Prostate gland (tissue), 2 donors: Measurements from ENCODE around the gene OGDH. TPM values are rescaled to one million over a fixed set of nuclear protein-coding genes. Genes with fewer than 3 reads are reported as not detected.

Experiments used
- DNase-seq: peaks from one replicate; pipeline ENCODE4 v3.0.0-alpha.2; 2019; ENCODE audit warnings: low spot score
- H3K27ac ChIP-seq, 2 donors: fragments of 200-600 bp; sonication (generic); 2 replicates each; pipeline ENCODE4 v1.5.1; 2017 to 2019
- H3K27me3 ChIP-seq: fragments of 200-600 bp; sonication (generic); replicated peaks from 2 replicates; pipeline ENCODE4 v1.5.1; 2019; ENCODE audit not compliant: insufficient read depth
- H3K36me3 ChIP-seq, 2 donors: fragments of 200-600 bp; sonication (generic); 1 replicate in 1 of 2; 2 replicates in 1 of 2; pipeline versions ENCODE4 v1.5.1 to v1.8.1; 2017 to 2019
- H3K4me1 ChIP-seq: fragments of 200-600 bp; sonication (generic); replicated peaks from 2 replicates; pipeline ENCODE4 v1.5.1; 2019
- H3K4me3 ChIP-seq, 2 donors: fragments of 200-600 bp; sonication (generic); 2 replicates each; pipeline ENCODE4 v1.5.1; 2017 to 2019
- H3K9me3 ChIP-seq: fragments of 200-600 bp; sonication (generic); 2 replicates; pipeline ENCODE4 v1.5.1; 2017
- CTCF ChIP-seq, 4 experiments: fragments of 200-600 bp in 2 of 4; fragments of 450-650 bp in 2 of 4; sonication (generic) in 2 of 4; IDR thresholded peaks; 1 replicate in 3 of 4; 2 replicates in 1 of 4; pipeline ENCODE4 v1.5.1; 2016 to 2019; ENCODE audit warnings: antibody characterized with exemption in 4 of 4, mild to moderate bottlenecking in 2 of 4, moderate library complexity in 2 of 4
- POLR2A ChIP-seq: fragments of 450-650 bp; IDR thresholded peaks from one replicate; pipeline ENCODE4 v1.6.1; 2016; ENCODE audit warnings: antibody characterized with exemption, mild to moderate bottlenecking
- POLR2AphosphoS5 ChIP-seq: sonication (generic); formaldehyde crosslinking; IDR thresholded peaks from one replicate; pipeline ENCODE4 v1.6.1; 2017; ENCODE audit warnings: antibody characterized with exemption
- WGBS: methylation state at CpG from one replicate; pipeline ENCODE4 v1.1.5; 2018; 5-methylcytosine and 5-hydroxymethylcytosine counted together
- intact Hi-C: fragments of 100-400 bp; cut with DNase I; formaldehyde crosslinking; loops from one replicate; pipeline ENCODE4 v1.14.2; 2022
- total RNA-seq, 2 donors: library from RNA; depleted of rRNA; stranded (reverse); fragments of >200 nt; gene quantifications; one replicate each; pipeline ENCODE4 v1.1.0, GENCODE V29; 2016

The OGDH gene
- total RNA-seq, 2 donors from 2014 or later: 70.4 to 96.9 TPM

GRCh38 chr7:44576228-44576627, 30.2 kb upstream of the OGDH start:
- Histone ChIP-seq H3K27me3 (no peaks in the 10 kb centered on the region), H3K27ac (no peak overlapping the region), H3K36me3 (peaks cover 3 to 14% of the 10 kb centered on the region in 2 donors), H3K4me1 (peaks cover 4% of the 10 kb centered on the region), H3K4me3 (no peak overlapping the region), H3K9me3 (no peaks in the 10 kb centered on the region)
- intact Hi-C loops: no loop called here
- 73% methylated on average over 2 of the region's 2 CpGs for WGBS
- DNase-seq: no peak
- TF ChIP-seq POLR2AphosphoS5 (no peak), POLR2A (no peak), CTCF (IDR thresholded peaks at IDR 0.05) (no peak)

GRCh38 chr7:44580945-44581878, 25.2 kb upstream of the OGDH start:
- TF ChIP-seq POLR2A (no peak), CTCF (IDR thresholded peaks at IDR 0.05) (no peak), POLR2AphosphoS5 (no peak)
- Histone ChIP-seq H3K36me3 (peaks cover 0 to 3% of the 10 kb centered on the region in 2 donors), H3K4me1 (peaks cover 4% of the 10 kb centered on the region), H3K27ac (peak overlapping the region; percentile 92 to 95), H3K4me3 (peak overlapping the region; percentile 73 to 77), H3K27me3 (no peaks in the 10 kb centered on the region), H3K9me3 (no peaks in the 10 kb centered on the region)
- no peak for DNase-seq
- intact Hi-C loops: loop anchor here (5.0 to 10.0 kb wide), 2 partner anchors 266 to 534 kb away; partner anchors contain the start of genes H2AZ2 and TBRG4
- 12% methylated on average over 23 of the region's 30 CpGs for WGBS

- peaks cover 4% of the 10 kb centered on the region for H3K4me1 ChIP-seq
- H3K4me3 ChIP-seq: peak within 1 kb of the TSS; percentile 73 to 77
- intact Hi-C loops: loop anchor here (2.0 to 10.0 kb wide), 3 partner anchors 25 to 533 kb away; partner anchors contain the start of genes H2AZ2, OGDH and TBRG4
- no peaks in the 10 kb centered on the region for H3K9me3 ChIP-seq
- no peaks in the 10 kb centered on the region for H3K27me3 ChIP-seq
- peak in 2 of 4 experiments; percentile 21 to 29 for TF ChIP-seq CTCF (IDR thresholded peaks at IDR 0.05)
- peak; percentile 98 for TF ChIP-seq POLR2AphosphoS5
- TF ChIP-seq POLR2A: peak; percentile 82
- H3K36me3 ChIP-seq: peaks cover 0 to 3% of the 10 kb centered on the region in 2 donors
- H3K27ac ChIP-seq: peak within 1 kb of the TSS; percentile 92 to 95
- under 1% methylated on average over 66 of the region's 71 CpGs for WGBS
- peak; percentile 100 for DNase-seq
Measured at GRCh38 chr7:44581879-44582603, 24.4 kb upstream of the OGDH start, which contains the start of gene TMED4. TSS of gene TMED4 (minus strand) at chr7:44582231. CDS start at chr7:44582206, 25 bp downstream.

- Histone ChIP-seq H3K4me1 (peaks cover 4% of the 10 kb centered on the region), H3K36me3 (peaks cover 0 to 3% of the 10 kb centered on the region in 2 donors), H3K27ac (peak overlapping the region; percentile 92 to 95), H3K27me3 (no peaks in the 10 kb centered on the region), H3K4me3 (peak overlapping the region; percentile 73 to 77), H3K9me3 (no peaks in the 10 kb centered on the region)
- intact Hi-C loops: loop anchor here (2.0 to 10.0 kb wide), 3 partner anchors 23 to 531 kb away; partner anchors contain the start of genes H2AZ2, OGDH and TBRG4
- no peak for DNase-seq
- WGBS: 93% methylated on average over 13 of the region's 13 CpGs
- TF ChIP-seq POLR2AphosphoS5 (no peak), CTCF (IDR thresholded peaks at IDR 0.05) (no peak), POLR2A (no peak)
Measured at GRCh38 chr7:44583146-44583865, 23.1 kb upstream of the OGDH start.
